DOHH2 (cell line): ENCODE data around the gene PKIG.

ENCODE experiments used
- H3F3A ChIP-seq: fragments of 200-600 bp; sonication (generic), shearing (Covaris generic); 2 replicates; pipeline ENCODE4 v1.6.0; 2016; ENCODE audit warnings: antibody characterized with exemption, mild to moderate bottlenecking; ENCODE audit not compliant: control insufficient read depth, insufficient read depth
- H3K27ac ChIP-seq: fragments of 200-600 bp; sonication (generic); 2 replicates; pipeline ENCODE4 v1.5.1; 2014; ENCODE audit warnings: low read depth, mild to moderate bottlenecking, low read length, moderate library complexity
- H3K27me3 ChIP-seq: fragments of 200-600 bp; sonication (generic); 2 replicates; pipeline ENCODE4 v1.6.1; 2014; ENCODE audit warnings: mild to moderate bottlenecking, low read length, mixed read lengths; ENCODE audit not compliant: control insufficient read depth
- H3K36me3 ChIP-seq: fragments of 200-600 bp; sonication (generic); 2 replicates; pipeline ENCODE4 v1.6.1; 2014; ENCODE audit warnings: mild to moderate bottlenecking, low read length, moderate library complexity, mixed read lengths; ENCODE audit not compliant: control insufficient read depth
- H3K4me1 ChIP-seq: fragments of 200-600 bp; sonication (generic); 2 replicates; pipeline ENCODE4 v1.6.1; 2014; ENCODE audit warnings: mild to moderate bottlenecking, low read length, mixed read lengths; ENCODE audit not compliant: control insufficient read depth
- H3K4me2 ChIP-seq: fragments of 200-600 bp; sonication (generic); 2 replicates; pipeline ENCODE4 v1.6.0; 2014; ENCODE audit warnings: mild to moderate bottlenecking, low read length, moderate library complexity
- H3K4me3 ChIP-seq: fragments of 200-600 bp; sonication (generic); 2 replicates; pipeline ENCODE4 v1.5.1; 2014; ENCODE audit warnings: mild to moderate bottlenecking, low read length, mixed read lengths
- H3K79me2 ChIP-seq: fragments of 200-600 bp; sonication (generic); 2 replicates; pipeline ENCODE4 v1.6.1; 2014; ENCODE audit warnings: mild to moderate bottlenecking, low read length, mixed read lengths; ENCODE audit not compliant: control insufficient read depth
- H3K9me2 ChIP-seq: fragments of 200-600 bp; sonication (generic); replicated peaks from 2 replicates; pipeline ENCODE4 v1.6.1; 2014; ENCODE audit warnings: mild to moderate bottlenecking, low read length, mixed read lengths; ENCODE audit not compliant: control insufficient read depth
- H3K9me3 ChIP-seq: fragments of 200-600 bp; sonication (generic); 2 replicates; pipeline ENCODE4 v1.6.1; 2014; ENCODE audit warnings: antibody characterized with exemption, low read length, mixed read lengths; ENCODE audit not compliant: control insufficient read depth, insufficient read depth
- H4K20me1 ChIP-seq: fragments of 200-600 bp; sonication (generic); 2 replicates; pipeline ENCODE4 v1.6.0; 2014; ENCODE audit warnings: low read depth, mild to moderate bottlenecking, antibody characterized with exemption, low read length, moderate library complexity; ENCODE audit not compliant: control insufficient read depth, insufficient read depth
- CTCF ChIP-seq: fragments of 200-600 bp; sonication (generic); IDR thresholded peaks from one replicate; pipeline ENCODE4 v1.5.1; 2014; ENCODE audit warnings: antibody characterized with exemption, mild to moderate bottlenecking, low read depth, low read length; ENCODE audit not compliant: poor library complexity, severe bottlenecking
- EZH2phosphoT487 ChIP-seq: fragments of 200-600 bp; sonication (generic); IDR thresholded peaks from 2 replicates; pipeline ENCODE4 v1.6.1; 2017; ENCODE audit warnings: borderline replicate concordance, mild to moderate bottlenecking, antibody characterized with exemption, low read length, moderate library complexity, mixed read lengths

The PKIG gene

DNA sequence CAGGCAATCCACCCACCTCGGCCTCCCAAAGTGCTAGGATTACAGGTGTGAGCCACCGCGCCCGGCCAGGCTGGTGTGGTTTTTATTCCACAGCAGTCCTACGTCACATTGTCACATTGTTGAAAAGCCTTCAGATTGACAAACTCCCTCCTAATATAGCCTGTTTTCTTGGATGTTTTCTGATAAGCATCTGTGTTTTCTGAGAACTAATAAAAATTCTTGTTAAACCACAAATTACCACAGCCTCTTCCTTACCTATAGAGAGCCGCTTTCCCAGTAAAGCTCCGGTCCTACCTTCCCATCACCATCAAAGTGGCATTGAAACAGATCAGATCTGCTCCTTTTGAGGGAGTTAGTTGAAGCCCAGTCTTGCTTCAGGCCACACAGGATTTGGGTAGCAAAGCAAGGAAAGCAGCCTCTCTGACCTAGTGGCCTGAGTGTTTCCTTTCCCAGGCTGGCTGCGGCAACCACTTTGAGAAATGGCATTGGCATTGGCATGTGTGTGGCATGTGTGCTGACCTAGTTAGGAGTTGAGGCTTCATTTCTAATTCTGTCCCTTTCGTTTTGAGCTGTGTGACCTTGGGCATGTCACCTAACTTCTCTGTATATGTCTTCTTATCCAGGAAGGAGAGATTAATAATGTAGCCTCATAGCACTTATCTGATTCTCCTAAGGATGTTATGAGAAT lies 1.7 kb upstream of the PKIG start:
- no peak for TF ChIP-seq EZH2phosphoT487
- TF ChIP-seq CTCF = no peak
- Histone ChIP-seq H3K4me2 (peak overlapping the region; percentile 83), H3K4me3 (peak overlapping the region; percentile 81), H3K4me1 (peaks cover 86% of the 10 kb centered on the region), H4K20me1 (no peaks in the 10 kb centered on the region), H3K9me2 (no peaks in the 10 kb centered on the region), H3K79me2 (peaks cover 43% of the 10 kb centered on the region), H3K36me3 (peaks cover 13% of the 10 kb centered on the region), H3K9me3 (no peaks in the 10 kb centered on the region), H3K27me3 (no peaks in the 10 kb centered on the region), H3K27ac (peak overlapping the region; percentile 95), H3F3A (peaks cover 40% of the 10 kb centered on the region)

GRCh38 chr20:44581515-44581914 lies 864 bp upstream of the PKIG start:
- Histone ChIP-seq H3K9me3 (no peaks in the 10 kb centered on the region), H3F3A (peaks cover 46% of the 10 kb centered on the region), H3K4me1 (peaks cover 86% of the 10 kb centered on the region), H3K9me2 (no peaks in the 10 kb centered on the region), H4K20me1 (no peaks in the 10 kb centered on the region), H3K27me3 (no peaks in the 10 kb centered on the region), H3K36me3 (peaks cover 18% of the 10 kb centered on the region), H3K4me3 (peak overlapping the region; percentile 81), H3K4me2 (peak overlapping the region; percentile 83), H3K27ac (peak overlapping the region; percentile 95), H3K79me2 (peaks cover 46% of the 10 kb centered on the region)
- TF ChIP-seq CTCF = no peak
- TF ChIP-seq EZH2phosphoT487 = no peak

GRCh38 chr20:44583157-44583556 lies 778 bp downstream of the PKIG start:
- Histone ChIP-seq H3K4me1 (peaks cover 95% of the 10 kb centered on the region), H4K20me1 (no peaks in the 10 kb centered on the region), H3K79me2 (peaks cover 52% of the 10 kb centered on the region), H3K27ac (peak overlapping the region; percentile 95), H3K4me3 (peak overlapping the region; percentile 81), H3F3A (peaks cover 58% of the 10 kb centered on the region), H3K9me3 (no peaks in the 10 kb centered on the region), H3K9me2 (no peaks in the 10 kb centered on the region), H3K27me3 (no peaks in the 10 kb centered on the region), H3K36me3 (peaks cover 30% of the 10 kb centered on the region), H3K4me2 (peak overlapping the region; percentile 83)
- TF ChIP-seq EZH2phosphoT487 (no peak), CTCF (no peak)
